ENCODE data around the gene ABHD17A.

ABHD17A gene

DNA sequence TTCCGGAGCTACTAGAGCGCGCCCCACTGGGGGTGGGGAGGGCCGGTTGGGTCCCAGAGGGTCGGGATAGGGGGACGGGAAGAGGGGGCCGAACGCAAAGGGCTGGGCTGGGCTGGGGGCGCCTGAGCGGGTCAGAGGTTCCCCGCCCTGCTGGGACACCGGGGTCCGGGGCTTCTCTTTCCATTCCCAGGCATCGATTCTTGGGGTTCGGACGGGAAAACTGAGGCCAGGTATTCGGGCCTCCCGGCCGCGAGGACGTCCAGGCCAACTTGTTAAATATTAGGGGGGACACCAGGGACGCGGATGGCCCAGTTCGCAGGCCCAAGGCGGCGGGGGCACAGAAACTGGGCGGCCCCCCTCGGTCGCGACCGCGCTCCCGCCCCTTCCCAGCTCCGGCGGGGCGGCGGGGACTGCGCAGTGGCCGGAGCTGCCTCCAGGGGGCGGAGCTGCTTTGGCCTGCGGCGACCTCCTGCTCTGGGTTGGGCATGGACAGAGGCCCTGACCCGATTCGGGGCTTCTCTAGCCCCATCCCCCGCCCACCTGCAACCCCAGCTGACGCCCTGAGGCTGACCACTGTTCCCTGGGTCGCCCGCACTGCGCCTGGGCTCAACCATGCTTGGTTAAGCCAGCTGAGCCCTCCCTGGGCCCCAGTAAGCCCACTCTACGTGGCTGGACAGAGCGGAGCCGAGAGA is 20.7 kb downstream of the ABHD17A start:
- no peak for DNase-seq (ENCODE audit: low read depth in 2 of 2)

DNA sequence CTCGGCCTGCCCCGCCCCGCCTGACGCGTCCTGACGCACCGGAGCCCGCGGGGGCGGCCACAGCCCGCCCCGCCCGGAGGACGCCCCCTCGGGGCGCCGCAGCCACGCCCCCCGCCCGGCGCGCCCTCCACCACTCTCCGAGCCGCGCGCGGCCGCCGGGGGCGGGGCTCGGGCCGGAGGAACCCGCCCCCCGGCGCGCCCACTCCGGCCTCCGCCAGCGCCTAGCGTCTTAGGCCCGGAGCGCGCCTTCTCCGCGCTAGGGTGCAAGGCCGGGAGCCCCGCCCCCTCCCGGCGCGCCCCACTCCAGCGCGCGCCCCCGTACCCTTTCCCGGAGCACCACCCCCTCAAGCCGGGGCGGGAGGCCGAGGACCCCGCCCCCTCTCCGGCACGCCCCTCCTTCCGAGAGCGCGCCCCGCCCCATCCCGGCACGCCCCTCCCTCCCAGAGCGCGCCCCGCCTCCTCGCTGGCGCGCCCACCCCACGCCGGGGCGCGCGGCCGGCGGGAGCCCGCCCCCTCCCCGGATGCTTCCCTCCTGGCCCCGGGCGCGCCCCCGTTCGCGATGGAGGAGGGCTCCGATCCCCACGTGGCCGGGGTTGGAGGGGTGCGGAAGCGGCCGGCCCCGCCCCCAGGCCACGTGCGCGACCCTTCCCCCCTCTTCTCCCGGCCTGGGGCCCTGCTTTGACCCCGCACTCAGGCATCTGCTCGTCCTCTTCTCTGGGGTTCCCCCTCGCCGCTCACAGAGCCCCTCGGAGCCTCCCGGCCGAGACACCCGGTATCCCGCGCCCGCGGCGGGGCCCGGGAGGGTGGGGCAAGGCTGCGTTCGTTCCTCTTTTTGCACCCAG is 21.4 kb downstream of the ABHD17A start:
- peak; percentile 81 to 84 for DNase-seq (ENCODE audit: low read depth in 2 of 2)

- no peak for DNase-seq (ENCODE audit: low read depth in 2 of 2)
Observed at GRCh38 chr19:1863328-1863637, 22.0 kb downstream of the ABHD17A start, which contains the start of gene KLF16. Gene KLF16, minus strand, starts transcription at chr19:1863579. Its CDS starts 82 bp downstream, at chr19:1863497.

GRCh38 chr19:1862424-1863327 is 22.6 kb downstream of the ABHD17A start:
- DNase-seq (ENCODE audit: low read depth in 2 of 2), result no peak

DNA sequence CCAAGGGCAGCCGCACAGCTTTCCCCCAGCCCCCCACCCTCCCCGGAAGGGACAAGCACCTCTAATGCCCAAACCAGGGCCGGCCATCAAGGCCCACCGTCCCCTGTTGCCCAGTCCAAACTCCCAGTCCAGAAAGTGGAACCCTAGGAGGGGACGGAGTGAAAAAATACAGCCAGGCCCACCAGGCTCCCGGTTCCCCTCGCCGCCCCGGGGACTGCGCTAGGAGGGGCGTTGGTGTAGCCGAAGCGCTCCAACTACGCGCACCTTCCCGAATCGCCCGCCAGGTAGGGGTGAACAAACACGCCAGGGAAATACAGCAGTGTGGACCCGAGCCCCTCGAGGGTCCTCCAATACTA is 23.2 kb downstream of the ABHD17A start:
- no peak for DNase-seq (ENCODE audit: low read depth in 2 of 2)

DNA sequence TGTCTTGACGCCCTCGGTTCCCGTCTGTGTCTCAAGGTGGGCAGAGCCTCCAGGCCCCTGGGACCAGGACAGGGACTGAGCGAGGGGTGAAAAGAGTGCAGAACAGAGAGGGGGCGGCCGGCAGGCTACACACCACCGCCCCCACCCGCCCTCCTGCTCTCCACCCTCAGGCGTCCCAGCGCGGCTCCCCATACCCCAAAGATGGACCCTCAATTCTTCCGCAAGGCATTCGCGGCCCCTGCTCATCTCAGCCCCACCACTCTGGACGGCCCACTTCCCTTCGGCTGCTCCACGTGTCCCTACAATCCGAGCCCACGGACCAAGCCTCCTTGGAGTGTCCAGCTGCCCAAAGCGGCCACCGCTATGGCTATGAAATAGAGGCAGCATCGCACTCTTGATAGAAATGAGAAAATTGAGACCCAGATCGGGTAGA is 23.7 kb downstream of the ABHD17A start:
- no peak for DNase-seq (ENCODE audit: low read depth in 2 of 2)

DNA sequence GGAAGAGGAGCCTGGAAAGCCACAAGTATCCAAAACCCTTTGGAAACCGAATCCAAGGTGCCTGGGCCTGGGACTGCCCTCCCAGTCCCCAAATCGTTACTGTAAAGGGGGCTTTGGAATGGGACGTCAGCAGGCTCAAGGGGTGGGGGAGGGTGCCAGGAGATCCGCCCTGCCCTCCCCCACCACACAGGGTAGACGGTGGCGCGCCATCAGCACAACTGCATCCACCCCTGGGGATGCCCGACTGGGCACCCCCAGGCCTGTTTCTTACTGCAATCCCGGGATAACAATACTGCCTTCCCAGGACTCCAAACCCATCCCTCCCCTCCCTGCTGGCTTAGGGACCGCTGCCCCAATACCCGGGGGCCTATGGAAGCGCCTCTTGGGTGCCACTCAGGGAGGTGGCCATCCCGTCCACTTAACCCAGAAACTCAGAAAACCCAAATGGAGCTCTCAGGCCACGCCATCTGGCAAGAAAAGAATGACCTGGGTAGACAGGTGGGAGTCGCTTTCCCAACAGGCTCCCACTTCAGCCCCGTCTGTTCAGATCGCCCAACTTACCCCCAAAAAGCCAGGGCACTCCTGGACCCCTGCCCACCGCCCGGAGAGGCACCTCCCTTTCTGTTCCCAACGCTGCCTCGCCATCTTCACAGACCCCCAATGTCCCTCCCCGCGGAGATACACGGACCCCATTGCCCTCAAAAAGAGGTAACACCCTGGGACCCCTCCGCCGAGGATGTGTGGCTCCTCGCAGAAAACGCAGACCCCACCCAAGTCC is 24.3 kb downstream of the ABHD17A start:
- DNase-seq (ENCODE audit: low read depth in 2 of 2), result no peak

- DNase-seq (ENCODE audit: low read depth in 2 of 2), result no peak
Observed at GRCh38 chr19:1860042-1860775, 25.1 kb downstream of the ABHD17A start.

GRCh38 chr19:1859331-1859781 is 25.9 kb downstream of the ABHD17A start:
- DNase-seq (ENCODE audit: low read depth in 2 of 2), result no peak

- DNase-seq (ENCODE audit: low read depth in 2 of 2), result no peak
Observed at GRCh38 chr19:1858412-1859081, 26.7 kb downstream of the ABHD17A start.

GRCh38 chr19:1857648-1858326 is 27.5 kb downstream of the ABHD17A start:
- no peak for DNase-seq (ENCODE audit: low read depth in 2 of 2)

DNA sequence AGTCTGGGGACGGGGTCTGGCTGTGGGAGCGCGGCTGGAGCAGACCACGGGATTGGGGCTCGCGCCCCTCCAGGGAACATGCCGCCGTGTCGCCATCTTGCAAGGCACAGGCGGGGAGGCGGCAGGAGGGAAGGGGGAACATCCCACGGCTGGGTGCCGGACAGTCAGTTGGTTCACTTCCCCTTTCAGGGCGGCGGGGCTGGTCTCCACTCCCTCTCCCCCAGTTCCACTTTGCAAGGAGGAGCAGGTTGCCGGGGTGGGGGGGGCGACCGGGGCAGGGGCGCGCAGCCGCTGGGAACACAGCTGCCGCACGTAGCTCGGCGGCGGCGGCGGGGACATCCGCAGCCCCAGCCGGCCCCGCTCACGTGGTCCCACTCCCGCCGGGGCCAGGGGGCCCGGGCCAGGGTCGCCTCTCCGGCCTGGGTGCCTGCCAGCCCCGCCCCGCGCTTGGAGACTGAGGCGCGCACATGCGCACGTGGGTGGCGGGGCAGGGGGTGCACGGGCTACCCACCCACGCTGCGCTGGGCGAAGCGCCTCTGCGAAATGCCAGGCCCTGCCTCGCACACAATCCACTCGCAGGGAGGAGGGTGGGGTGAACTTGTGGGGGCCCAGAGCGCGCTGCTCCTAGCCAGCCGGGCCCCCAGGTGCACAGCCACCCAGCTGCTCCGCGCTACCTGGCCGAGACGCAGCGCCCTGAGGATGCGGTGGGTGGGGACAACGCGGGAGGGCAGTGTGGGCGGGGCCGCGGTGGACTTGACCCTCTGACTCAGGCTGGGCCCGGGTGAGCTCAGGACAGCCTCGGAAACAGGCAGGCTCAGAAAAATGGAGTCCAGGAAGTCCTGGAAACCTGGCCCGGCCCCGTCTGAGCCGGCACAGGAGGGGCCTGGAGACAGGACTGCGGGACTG is 28.3 kb downstream of the ABHD17A start:
- no peak for DNase-seq (ENCODE audit: low read depth in 2 of 2)

DNA sequence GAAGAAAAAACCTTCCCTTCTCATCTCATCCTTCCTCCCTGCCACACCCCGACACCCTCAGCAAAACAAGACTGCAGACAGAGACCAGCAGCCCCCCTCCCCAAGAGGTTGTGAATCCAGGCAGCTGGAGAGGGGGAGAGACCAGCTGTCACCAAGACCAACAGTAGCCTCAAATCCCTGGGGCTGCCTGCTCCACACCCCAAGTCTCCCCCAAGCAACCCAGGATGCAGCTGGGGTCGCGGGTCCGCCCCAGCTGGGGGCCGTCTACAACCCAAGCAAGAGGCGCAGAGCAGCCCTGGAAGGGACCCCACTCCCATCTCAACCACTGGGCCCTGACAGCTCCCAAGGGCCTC is 29.0 kb downstream of the ABHD17A start:
- DNase-seq (ENCODE audit: low read depth in 2 of 2), result no peak

DNA sequence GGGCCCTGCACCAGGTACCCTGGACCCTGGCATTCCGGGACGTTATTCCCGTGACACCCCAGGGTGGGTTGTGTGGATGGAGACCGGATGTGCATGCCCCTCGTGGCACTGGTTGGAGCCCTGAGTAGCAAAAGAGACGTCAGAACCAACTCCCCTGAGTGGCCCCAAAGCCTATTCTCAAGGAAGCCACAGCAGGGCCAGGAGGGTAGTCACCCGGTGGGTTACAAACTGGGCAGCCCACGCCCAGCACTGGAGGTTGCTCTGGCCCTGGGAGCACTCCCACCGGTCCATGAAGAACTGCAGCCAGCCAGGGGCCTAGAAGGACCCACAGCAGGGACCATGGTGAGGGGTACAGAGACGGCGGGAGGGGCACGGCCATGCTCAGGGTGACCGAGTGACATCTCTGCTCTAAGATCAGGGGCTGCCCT is 29.5 kb downstream of the ABHD17A start:
- no peak for DNase-seq (ENCODE audit: low read depth in 2 of 2)

DNA sequence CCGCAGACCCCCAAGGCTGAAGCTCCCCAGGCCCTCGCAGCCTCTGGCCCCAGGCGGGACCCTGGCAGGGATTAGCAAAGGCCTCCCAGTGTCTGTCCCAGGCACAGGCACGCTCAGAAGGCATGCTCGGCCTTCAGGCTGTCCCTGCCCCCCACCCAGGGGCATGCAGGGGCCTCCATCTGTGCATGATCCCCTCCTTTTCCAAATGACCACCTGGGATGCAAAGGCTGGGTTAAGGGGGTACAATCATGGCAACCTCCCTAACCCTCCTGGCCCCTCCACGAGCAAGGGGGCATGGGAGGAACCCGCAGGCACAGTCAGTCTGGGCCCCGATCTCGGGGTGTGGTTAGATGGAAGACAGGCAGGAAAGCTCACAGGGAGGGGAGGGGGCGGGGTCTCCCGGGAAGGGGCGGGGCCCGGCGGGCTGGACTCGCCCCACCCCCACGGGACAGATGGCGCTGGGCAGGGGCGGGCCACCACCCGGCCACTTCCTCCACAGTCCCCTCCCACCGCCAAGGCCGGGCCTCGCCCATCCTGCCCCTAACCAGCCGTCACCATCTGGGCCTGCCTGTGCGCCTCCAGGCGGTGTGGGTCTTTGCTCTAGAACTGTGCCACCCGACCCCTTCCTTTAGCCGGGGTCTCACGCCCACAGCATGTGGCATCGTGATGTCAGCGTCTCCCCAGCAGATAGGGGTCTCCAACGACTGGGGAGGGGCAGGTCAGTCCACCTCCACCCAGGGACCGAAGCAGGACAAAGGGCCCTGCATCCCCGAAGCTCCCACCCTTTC is 30.1 kb downstream of the ABHD17A start:
- DNase-seq (ENCODE audit: low read depth in 2 of 2), result peak; percentile 53 to 54

GRCh38 chr19:1854542-1855039 is 30.7 kb downstream of the ABHD17A start:
- DNase-seq (ENCODE audit: low read depth in 2 of 2), result no peak

DNA sequence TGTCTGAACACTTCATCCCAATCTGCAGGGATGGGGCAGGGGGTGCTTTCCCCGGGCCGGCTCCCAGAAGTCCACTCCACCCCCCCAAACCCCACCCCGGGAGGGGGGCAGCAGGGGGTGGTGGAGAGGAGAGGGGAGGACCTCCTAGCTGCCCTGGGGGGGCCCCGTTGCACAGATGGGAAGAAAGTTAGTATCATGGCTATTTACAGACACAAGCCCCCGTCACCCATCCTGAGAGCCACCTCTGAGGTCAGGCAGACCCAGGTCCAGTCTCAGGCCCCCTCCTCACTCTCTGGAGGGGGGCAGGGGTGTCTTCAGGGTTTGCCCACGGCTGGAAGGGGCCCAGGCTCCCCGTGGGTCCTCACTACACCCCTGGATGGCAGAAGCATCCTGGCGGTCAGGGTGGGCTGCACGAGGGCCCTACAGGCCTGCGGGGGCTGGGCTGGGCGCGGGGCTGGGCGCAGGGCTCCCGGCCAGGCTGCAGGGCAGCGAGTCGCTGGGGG is 31.2 kb downstream of the ABHD17A start:
- DNase-seq (ENCODE audit: low read depth in 2 of 2), result no peak

Measured in stimulated activated CD8-positive, alpha-beta memory T cell treated with anti-CD3 and anti-CD28 coated beads, Interleukin-7, amount 100 ng/mL, for 1 hour (primary cell).